ENCODE measurements around the gene GRK2. TPM values are rescaled to one million over a fixed set of nuclear protein-coding genes. Genes with fewer than 3 reads are reported as not detected.

Gene GRK2
- total and polyA plus RNA-seq, 2 donors (not counting 1 experiment from before 2014, with no cell fraction given) = 20.1 to 28.9 TPM

DNA sequence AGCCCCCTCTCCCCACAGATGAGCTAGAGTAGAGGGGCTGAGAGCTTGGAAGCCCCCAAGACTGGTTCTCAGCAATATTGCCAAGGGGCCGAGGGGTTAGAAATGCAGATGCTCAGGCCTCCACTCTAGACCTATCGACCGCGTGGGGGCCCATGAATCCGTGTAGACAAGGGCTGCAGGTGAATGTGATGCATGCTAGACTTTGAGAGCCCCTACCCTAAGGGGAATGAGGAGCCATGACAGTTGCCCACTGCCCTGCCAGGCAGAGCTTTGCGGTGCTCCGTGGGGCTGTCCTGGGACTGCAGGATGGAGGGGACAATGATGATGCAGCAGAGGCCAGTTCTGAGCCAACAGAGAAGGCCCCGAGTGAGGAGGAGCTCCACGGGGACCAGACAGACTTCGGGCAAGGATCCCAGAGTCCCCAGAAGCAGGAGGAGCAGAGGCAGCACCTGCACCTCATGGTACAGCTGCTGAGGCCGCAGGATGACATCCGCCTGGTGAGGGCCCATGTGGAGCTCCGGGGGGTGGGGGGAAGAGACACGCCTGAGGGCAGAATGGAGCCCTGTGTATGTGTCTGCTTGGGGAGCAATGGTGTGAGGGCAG lies 38.3 kb downstream of the GRK2 start:
- Histone ChIP-seq H2AFZ (ENCODE audit: low read length) (no peak overlapping the region), H3K27me3 (ENCODE audit: control insufficient read depth, insufficient read depth, low read length) (no peaks in the 10 kb centered on the region), H3K9me3 (ENCODE audit: control insufficient read depth, insufficient read depth, low read depth, low read length) (no peaks in the 10 kb centered on the region), H3K4me3 (replicated peaks in 1 of 4; ENCODE audit: control extremely low read depth in 1 of 4, insufficient read depth in 1 of 4, low read depth in 3 of 4, low read length in 4 of 4) (peak overlapping the region in 2 of 4 experiments; percentile 45 to 83), H3K4me2 (ENCODE audit: extremely low read depth, insufficient read depth, low read length) (peak overlapping the region; percentile 81), H3K27ac (ENCODE audit: insufficient read depth, low read length) (no peak overlapping the region), H3K79me2 (ENCODE audit: control insufficient read depth, insufficient read depth, low read length) (no peaks in the 10 kb centered on the region), H3K9ac (ENCODE audit: insufficient read depth, low read length) (no peak overlapping the region), H4K20me1 (ENCODE audit: control insufficient read depth, extremely low read depth, insufficient read depth, low read length) (no peaks in the 10 kb centered on the region), H3K36me3 (ENCODE audit: control insufficient read depth, insufficient read depth, low read length) (peaks cover 13% of the 10 kb centered on the region), H3K4me1 (ENCODE audit: control insufficient read depth, extremely low read depth, insufficient read depth, low read length) (peaks cover 9% of the 10 kb centered on the region)
- TF ChIP-seq, protein P1, sequence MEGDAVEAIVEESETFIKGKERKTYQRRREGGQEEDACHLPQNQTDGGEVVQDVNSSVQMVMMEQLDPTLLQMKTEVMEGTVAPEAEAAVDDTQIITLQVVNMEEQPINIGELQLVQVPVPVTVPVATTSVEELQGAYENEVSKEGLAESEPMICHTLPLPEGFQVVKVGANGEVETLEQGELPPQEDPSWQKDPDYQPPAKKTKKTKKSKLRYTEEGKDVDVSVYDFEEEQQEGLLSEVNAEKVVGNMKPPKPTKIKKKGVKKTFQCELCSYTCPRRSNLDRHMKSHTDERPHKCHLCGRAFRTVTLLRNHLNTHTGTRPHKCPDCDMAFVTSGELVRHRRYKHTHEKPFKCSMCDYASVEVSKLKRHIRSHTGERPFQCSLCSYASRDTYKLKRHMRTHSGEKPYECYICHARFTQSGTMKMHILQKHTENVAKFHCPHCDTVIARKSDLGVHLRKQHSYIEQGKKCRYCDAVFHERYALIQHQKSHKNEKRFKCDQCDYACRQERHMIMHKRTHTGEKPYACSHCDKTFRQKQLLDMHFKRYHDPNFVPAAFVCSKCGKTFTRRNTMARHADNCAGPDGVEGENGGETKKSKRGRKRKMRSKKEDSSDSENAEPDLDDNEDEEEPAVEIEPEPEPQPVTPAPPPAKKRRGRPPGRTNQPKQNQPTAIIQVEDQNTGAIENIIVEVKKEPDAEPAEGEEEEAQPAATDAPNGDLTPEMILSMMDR (conservative IDR thresholded peaks at IDR 0.05 in 1 of 2, IDR thresholded peaks at IDR 0.05 in 1 of 2; ENCODE audit: low read depth in 1 of 2, low read length in 2 of 2) = no peak
- no peak for TF ChIP-seq EZH2 (IDR thresholded peaks at IDR 0.05; ENCODE audit: low read length, missing control alignments)
- DNase-seq (ENCODE audit: low read depth in 2 of 2) = no peak

DNA sequence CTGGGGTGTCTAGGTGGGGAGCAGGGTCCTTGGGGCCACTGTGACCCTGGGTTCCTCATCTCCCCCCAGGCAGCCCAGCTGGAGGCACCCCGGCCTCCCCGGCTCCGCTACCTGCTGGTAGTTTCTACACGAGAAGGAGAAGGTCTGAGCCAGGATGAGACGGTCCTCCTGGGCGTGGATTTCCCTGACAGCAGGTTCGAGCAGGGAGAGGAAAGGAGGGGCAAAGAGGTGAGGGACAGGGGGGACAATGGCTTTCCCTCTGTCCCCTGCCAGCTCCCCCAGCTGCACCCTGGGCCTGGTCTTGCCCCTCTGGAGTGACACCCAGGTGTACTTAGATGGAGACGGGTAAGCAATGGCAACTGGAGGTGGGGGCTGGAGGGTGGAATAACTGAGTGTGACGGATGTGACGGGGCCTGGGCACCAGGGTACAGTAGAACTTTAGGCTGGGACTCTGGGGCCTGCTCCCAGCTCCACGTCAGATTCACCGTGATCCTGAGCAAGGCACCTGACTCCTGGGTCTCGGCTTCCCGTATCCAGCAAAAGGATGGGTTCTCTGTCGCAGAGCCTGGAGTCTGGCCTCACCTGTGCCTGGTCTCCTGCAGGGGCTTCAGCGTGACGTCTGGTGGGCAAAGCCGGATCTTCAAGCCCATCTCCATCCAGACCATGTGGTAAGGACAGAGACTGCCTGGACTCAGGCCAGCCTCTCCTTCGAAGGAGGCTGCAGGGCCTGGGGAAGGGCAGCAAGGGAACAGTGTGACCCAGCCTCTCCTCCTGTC lies 40.7 kb downstream of the GRK2 start:
- H3K4me3 ChIP-seq (replicated peaks in 1 of 4; ENCODE audit: control extremely low read depth in 1 of 4, insufficient read depth in 1 of 4, low read depth in 3 of 4, low read length in 4 of 4) = no peak overlapping the region
- no peak overlapping the region for H3K9ac ChIP-seq (ENCODE audit: insufficient read depth, low read length)
- no peak overlapping the region for H3K27ac ChIP-seq (ENCODE audit: insufficient read depth, low read length)
- DNase-seq (ENCODE audit: low read depth in 2 of 2) = no peak
- H4K20me1 ChIP-seq (ENCODE audit: control insufficient read depth, extremely low read depth, insufficient read depth, low read length) = no peaks in the 10 kb centered on the region
- no peaks in the 10 kb centered on the region for H3K9me3 ChIP-seq (ENCODE audit: control insufficient read depth, insufficient read depth, low read depth, low read length)
- TF ChIP-seq, protein P1 (conservative IDR thresholded peaks at IDR 0.05 in 1 of 2, IDR thresholded peaks at IDR 0.05 in 1 of 2; ENCODE audit: low read depth in 1 of 2, low read length in 2 of 2) = no peak
- no peak for TF ChIP-seq EZH2 (IDR thresholded peaks at IDR 0.05; ENCODE audit: low read length, missing control alignments)
- no peak overlapping the region for H2AFZ ChIP-seq (ENCODE audit: low read length)
- H3K27me3 ChIP-seq (ENCODE audit: control insufficient read depth, insufficient read depth, low read length) = no peaks in the 10 kb centered on the region
- H3K4me1 ChIP-seq (ENCODE audit: control insufficient read depth, extremely low read depth, insufficient read depth, low read length) = peaks cover 9% of the 10 kb centered on the region
- no peaks in the 10 kb centered on the region for H3K79me2 ChIP-seq (ENCODE audit: control insufficient read depth, insufficient read depth, low read length)
- peaks cover 2% of the 10 kb centered on the region for H3K36me3 ChIP-seq (ENCODE audit: control insufficient read depth, insufficient read depth, low read length)
- no peak overlapping the region for H3K4me2 ChIP-seq (ENCODE audit: extremely low read depth, insufficient read depth, low read length)

DNA sequence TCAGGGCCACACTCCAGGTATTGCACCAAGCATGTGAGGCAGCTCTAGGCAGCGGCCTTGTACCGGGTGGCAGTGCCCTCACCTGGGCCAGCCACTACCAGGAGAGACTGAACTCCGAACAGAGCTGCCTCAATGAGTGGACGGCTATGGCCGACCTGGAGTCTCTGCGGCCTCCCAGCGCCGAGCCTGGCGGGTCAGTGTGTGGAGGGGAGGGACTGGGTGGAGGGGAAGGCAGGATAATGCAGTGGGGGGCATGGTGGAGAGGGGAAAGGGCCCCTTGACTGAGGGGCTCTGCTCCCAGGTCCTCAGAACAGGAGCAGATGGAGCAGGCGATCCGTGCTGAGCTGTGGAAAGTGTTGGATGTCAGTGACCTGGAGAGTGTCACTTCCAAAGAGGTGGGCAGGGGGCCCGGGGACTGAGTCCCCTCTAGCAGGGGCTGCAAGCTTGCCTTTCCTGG lies 41.3 kb downstream of the GRK2 start:
- Histone ChIP-seq H3K27ac (ENCODE audit: insufficient read depth, low read length) (no peak overlapping the region), H3K9me3 (ENCODE audit: control insufficient read depth, insufficient read depth, low read depth, low read length) (no peaks in the 10 kb centered on the region), H3K4me1 (ENCODE audit: control insufficient read depth, extremely low read depth, insufficient read depth, low read length) (peaks cover 3% of the 10 kb centered on the region), H2AFZ (ENCODE audit: low read length) (no peak overlapping the region), H3K9ac (ENCODE audit: insufficient read depth, low read length) (no peak overlapping the region), H3K4me3 (replicated peaks in 1 of 4; ENCODE audit: control extremely low read depth in 1 of 4, insufficient read depth in 1 of 4, low read depth in 3 of 4, low read length in 4 of 4) (no peak overlapping the region), H3K79me2 (ENCODE audit: control insufficient read depth, insufficient read depth, low read length) (no peaks in the 10 kb centered on the region), H3K4me2 (ENCODE audit: extremely low read depth, insufficient read depth, low read length) (no peak overlapping the region), H4K20me1 (ENCODE audit: control insufficient read depth, extremely low read depth, insufficient read depth, low read length) (no peaks in the 10 kb centered on the region), H3K36me3 (ENCODE audit: control insufficient read depth, insufficient read depth, low read length) (peaks cover 2% of the 10 kb centered on the region), H3K27me3 (ENCODE audit: control insufficient read depth, insufficient read depth, low read length) (no peaks in the 10 kb centered on the region)
- no peak for TF ChIP-seq EZH2 (IDR thresholded peaks at IDR 0.05; ENCODE audit: low read length, missing control alignments)
- TF ChIP-seq, protein P1 (conservative IDR thresholded peaks at IDR 0.05 in 1 of 2, IDR thresholded peaks at IDR 0.05 in 1 of 2; ENCODE audit: low read depth in 1 of 2, low read length in 2 of 2) = no peak
- DNase-seq (ENCODE audit: low read depth in 2 of 2) = no peak
